ENCODE data around the gene UBE4B.
"Not testable (repeated sequence)": the region's sequence is repeated elsewhere in the genome, so short reads cannot be mapped to it uniquely, and the experiment has no call there.

The UBE4B gene

DNA sequence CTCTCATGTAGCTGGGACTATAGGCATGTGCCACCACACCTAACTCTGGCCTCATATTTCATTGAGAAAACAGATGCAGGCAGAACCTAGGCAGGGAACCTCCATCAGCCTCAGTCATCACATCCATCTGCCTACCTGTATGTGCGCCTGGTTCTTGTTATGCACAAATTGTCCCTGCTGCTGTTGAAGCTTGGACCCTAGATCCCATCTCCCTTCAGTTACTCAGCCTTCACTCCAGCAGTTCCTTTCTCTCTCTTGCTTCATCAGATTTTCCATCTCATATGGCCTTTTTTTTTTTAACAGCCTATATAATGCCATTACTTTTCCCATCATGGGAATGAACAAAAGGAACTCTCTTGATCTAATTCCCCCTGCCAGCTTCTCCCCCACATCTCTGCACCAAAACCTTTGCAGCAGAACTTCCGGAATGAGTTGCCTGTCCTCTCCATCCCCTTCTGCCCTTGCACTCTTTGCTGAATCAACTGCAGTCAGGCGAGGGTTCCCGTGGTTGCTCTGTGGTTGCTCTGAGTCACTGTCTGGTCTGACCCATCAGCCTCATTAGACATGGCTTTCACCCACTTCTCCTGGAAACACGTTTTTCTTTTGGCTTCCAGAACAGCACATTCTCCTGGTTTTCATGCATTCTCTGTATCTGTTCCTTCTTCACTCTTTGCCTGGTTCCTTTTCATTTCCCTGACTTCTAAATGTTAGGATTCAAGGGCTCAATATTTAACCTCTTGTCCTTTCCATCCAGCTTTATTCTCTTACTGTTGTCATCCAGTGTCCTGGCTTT is 41.5 kb downstream of the UBE4B start:
- FAIRE-seq: no peak

DNA sequence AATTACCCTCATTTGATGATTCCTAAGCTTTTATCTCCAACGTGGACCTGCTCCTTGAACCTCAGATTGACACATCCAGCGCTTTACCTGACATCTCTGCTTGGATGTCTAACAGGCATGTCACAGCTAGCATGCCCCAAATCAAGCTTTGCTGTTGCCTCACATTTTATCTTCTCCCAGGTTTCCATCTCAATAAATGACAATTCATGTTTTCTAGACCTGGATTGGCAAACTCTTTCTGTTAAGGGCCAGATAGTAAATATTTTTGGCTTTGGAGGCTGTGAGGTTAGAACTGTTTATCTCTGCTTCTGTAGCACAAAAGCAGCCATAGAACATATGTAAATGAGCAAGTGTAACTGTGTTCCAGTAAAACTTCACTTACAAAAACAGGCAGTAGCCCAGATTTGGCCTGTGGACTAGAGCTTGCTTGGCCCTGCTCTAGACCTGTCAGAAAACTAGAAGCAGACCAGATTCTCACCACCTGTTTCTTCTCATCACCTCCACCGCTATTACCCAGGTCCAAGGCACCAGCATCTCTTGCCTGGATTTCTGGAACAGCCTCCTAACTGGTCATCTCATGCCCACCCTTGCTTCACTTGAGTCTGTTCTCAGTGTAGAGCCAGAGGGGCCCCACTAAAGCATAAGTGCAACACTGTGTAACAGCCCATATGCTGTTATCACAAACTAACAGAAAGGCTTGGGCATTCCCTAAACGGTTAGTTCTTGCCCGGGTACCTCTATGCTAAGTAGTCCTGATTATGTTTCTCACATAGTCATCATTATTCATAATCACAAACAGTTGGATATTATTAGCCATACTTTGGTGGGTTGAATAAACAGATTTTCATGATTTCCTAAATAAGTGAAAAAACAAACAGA is 42.3 kb downstream of the UBE4B start:
- FAIRE-seq: no peak

DNA sequence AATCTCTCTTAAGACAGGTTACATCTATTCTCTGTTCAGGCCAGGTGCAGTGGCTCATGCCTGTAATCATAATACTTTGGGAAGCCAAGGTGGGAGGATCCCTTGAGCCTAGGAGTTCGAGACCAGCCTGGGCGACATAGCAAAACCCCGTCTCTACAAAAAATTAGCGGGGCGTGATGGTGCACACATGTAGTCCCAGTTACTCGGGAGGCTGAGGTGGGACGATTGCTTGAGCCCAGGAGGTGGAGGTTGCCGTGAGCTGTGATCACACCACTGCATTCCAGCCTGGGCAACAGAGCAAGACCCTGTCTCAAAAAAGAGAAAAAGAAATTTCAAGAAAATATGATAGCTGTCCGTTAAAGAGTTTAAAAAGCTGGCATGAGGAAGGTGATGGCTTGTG is 43.0 kb downstream of the UBE4B start:
- no peak for FAIRE-seq

DNA sequence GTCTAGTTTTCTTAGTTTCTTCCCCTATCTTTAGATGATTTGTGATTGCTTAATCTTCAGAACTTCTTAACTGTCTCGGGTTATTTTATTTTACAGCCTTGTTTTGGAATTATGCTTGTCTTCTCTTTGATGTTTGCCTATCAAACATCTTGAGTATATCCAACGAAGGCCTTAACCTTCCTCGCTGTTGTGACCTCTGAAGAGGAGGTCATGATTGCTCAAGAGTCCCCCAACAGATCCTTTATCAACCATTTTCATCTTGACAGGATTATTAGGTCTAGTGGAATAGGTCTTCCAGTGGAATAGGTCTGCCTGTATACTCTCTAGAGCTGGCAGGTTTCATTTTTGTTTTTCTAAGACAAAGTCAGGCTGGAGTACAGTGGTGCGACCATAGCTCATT is 45.7 kb downstream of the UBE4B start:
- FAIRE-seq: no peak

DNA sequence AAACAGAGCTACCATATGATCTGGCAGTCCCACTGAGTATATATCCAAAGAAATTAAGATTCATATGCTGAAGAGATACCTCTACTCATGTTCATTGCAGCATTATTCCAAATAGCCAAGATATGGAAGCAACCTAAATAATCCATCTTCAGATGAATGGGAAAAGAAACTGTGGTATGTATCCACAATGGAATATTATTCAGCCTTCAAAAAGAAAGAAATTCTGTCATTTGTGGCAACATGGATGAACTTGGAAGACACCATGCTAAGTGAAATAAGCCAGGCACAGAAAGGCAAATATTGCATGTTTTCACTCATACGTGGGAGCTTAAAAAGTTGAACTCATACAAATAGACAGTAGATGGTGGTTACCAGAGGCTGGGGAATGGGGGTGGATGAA is 47.8 kb downstream of the UBE4B start:
- no peak for FAIRE-seq

DNA sequence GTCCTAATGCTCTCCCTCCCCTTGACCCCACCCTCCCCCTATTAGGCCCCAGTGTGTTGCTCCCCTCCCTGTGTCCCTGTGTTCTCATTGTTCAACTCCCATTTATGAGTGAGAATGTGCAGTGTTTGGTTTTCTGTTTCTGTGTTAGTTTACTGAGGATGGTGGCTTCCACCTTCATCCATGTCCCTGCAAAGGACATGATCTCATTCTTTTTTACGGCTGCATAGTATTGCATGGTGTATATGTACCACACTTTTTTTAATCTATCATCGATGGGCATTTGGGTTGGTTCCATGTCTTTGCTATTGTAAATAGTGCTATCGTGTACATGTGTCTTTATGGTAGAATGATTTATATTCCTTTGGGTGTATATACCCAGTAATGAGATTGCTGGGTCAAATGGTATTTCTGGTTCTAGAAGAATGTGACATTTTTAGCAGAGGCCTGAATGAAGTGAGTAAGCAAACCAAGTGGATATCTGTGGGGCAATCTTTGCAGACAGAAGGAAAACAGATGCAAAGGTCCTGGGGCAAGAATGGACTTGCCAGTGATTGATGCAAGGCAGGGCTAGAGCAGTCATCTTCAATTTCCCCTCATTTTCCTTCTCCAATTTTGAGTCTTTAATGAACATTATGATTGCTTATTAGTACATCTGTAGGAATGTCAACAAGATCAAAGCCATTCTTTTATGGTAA is 50.2 kb downstream of the UBE4B start:
- FAIRE-seq: no peak

DNA sequence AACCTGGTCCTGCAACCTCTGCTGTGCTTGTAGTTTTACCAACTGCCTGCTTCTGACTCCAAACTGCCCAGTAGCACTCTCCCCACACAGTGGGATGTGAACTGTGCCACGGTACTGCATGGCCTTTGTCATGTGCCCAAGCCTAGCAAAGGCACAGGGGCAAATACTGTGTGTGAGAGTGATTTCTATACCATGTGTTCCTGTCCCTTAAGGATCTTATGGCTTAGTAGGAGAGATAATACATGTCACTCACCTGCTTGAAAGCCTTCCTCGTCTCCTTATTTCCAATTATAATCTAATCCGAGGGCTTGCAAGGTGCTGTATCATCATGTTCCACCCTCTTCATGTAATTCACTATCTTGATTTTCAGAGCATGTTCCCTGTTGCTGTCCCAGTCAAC is 51.3 kb downstream of the UBE4B start:
- no peak for FAIRE-seq

DNA sequence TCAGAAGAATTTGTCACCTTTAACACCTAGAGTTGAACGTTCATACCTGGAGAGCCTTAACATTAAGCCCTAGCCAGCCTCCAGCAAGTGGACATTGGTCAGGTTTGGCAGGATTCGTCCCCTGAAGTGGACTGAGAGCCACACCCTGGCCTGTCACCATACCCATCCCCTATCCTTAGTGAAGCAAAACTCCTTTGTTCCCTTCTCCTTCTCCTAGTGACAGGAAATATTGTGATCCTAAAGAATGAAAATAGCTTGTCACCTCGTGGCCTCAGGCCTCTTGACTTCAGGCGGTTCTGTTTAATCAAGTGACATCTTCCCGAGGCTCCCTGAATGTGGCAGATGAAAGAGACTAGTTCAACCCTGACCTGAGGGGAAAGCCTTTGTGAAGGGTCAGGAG is 52.3 kb downstream of the UBE4B start:
- FAIRE-seq: no peak

DNA sequence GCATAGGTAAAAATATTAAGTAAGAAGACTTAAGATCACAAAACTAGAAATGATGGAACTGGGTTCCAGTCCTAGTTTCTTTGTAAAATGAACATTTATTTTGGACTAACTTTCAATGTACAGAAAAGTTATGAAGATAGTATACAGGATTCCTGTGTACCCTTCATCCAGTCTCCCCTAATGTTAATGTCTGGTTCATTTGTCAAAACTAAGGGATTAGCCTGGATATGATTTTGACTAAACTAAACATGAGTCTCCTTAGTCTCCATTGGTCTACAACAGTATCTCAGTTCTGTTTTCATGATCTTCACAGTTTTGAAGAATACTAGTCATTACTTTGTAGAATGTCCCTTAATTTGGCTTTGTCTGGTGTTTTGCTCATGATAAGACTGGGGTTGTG is 54.5 kb downstream of the UBE4B start:
- no peak for FAIRE-seq

DNA sequence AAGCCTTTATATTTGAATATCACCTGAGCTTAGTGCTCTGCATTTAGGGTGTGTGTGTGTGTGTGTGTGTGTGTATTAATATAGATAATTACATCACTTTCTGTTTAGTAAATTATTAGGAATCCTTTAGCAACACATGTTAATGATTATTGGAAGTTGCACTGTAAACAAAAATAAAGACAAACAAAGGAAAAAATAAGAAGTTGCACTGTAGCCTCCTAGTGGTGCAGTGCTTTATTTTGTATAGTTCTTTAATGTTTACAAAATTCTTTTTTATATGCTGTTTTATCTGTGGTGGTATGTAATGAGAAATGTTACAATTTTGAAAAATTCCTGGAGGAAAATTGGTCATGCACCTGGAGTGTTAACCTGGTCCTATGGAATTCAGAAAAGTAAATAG is 69.2 kb downstream of the UBE4B start:
- no peak for FAIRE-seq

DNA sequence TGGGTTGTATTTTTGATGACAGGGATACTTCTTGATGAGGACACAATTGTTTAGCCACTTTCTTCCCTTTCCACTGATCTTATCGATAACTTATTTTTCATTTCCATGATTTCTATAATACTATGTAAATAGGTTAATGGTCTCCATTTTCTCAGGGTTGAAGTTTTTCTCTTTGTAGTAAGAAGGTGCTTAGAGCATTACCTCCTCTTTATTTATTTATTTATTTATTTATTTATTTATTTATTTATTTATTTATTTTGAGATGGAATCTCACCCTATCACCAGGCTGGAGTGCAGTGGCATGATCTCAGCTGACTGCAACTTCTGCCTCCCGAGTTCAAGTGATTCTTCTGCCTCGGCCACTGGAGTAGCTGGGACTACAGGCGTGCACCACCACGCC is 70.4 kb downstream of the UBE4B start:
- FAIRE-seq: no peak

DNA sequence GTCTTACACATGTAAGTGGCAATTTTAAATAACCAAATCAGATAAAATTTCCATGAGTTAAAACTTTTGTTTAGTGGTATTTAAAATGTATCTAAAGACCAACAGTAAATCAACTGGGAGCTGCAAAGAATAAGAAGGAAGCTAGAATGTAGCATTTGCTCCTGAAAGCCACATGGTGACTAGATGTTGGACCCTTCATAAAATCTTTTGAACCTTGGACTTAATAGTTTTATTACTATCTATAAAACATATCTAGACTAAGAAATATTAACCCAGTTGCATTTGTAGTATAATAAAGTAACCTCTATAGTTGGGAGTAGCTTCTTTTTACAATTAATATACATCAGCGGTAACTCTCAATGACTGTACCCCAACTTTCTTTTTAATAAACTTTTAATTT is 72.1 kb downstream of the UBE4B start:
- peak; percentile 53 for FAIRE-seq

DNA sequence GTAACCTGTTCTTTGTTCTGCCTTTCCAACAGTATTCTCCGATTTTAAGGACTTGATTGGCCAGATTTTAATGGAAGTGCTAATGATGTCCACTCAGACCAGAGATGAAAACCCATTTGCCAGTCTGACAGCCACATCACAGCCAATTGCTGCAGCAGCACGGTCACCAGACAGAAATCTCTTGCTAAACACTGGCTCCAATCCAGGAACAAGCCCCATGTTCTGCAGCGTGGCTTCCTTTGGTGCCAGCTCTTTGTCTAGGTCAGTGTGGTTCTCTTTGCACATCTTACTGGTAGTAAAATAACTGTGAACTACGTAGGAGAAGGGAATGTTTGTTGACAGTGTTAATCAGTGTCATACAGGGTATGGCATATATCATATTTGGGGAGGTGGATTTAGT is 72.7 kb downstream of the UBE4B start:
- no peak for FAIRE-seq

DNA sequence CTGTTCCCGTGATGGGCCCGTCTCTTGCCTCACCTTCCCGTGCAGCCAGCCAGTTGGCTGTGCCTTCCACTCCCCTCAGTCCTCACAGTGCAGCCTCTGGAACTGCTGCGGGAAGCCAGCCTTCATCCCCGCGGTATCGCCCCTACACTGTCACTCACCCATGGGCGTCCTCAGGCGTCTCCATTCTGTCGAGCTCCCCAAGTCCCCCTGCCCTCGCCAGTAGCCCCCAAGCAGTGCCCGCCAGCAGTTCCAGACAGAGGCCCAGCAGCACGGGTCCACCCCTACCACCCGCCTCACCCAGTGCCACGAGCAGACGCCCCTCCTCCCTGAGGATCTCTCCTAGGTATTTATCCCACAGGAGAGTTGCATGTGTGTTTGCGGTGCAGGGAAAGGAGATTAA is 73.5 kb downstream of the UBE4B start:
- FAIRE-seq: no peak

DNA sequence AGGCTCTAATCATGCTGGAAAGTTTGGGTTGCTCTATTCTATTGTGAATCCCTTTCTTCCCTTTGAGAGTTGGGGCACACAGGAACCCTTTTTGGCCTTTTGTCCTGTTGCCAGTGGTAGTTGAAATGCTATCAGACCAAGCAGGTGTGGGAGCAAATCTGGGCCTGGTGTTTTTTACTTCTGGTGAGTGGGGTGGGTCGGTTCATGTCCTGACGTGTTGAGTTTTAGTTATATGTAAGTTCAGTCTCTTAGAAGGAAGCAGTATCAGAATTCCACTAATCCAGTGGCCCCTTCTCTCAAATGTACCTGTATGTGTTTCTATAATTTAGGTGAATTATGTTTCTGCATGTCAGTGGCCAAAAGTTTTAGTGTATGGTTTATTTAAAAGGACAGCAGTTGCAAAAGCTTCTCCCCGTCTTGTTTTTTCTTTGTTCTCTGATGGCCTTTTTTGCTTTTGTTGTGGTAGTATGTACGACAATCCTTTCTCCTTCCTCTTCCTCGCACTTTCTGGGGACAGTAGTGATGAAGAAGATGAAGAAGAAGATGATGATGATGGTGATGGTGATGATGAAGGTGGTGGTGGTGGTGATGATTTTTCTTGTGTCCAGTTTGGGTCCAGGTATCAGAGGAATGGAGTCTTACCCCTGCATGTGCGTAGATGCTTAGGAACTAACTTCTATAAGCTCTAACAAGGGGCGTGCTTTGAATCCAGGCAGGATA is 74.2 kb downstream of the UBE4B start:
- no peak for FAIRE-seq

DNA sequence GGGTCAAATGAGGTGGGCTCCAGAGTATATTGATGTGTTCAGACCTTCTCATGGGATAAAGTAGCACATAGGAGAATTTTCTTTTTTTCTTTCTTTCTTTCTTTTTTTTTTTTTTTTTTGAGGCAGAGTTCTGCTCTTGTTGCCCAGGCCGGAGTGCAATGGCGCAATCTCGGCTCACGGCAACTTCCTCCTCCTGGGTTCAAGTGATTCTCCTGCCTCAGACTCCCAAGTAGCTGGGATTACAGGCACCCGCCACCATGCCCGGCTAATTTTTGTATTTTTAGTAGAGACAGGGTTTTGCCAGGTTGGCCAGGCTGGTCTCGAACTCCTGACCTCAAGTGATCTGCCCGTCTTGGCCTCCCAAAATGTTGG is 74.7 kb downstream of the UBE4B start:
- not testable (repeated sequence) for FAIRE-seq

DNA sequence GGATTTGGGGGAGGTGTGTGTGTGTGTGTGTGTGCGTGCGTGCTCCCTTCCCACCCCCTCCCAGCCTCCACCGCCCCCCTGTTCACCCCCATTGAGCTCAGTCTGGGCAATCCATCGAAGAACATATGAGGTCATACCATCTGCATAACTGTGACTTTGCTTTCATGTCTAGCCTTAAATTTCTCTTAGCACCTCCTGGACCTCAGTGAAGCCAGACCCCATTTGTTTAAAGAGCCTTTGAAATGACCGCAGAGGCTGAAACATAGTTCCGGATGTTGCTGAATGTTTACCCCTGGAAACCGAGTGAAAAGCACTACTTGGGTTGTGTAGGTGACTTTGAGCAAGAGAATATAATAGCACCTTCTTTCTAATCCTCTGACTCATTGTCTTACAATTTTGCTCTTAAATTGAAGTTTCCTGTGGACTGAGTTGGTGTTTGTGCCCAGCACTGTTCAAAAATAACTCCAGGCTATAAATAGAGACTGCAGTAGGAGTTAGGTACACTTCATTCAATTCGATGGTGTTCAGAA is 75.4 kb downstream of the UBE4B start:
- no peak for FAIRE-seq

DNA sequence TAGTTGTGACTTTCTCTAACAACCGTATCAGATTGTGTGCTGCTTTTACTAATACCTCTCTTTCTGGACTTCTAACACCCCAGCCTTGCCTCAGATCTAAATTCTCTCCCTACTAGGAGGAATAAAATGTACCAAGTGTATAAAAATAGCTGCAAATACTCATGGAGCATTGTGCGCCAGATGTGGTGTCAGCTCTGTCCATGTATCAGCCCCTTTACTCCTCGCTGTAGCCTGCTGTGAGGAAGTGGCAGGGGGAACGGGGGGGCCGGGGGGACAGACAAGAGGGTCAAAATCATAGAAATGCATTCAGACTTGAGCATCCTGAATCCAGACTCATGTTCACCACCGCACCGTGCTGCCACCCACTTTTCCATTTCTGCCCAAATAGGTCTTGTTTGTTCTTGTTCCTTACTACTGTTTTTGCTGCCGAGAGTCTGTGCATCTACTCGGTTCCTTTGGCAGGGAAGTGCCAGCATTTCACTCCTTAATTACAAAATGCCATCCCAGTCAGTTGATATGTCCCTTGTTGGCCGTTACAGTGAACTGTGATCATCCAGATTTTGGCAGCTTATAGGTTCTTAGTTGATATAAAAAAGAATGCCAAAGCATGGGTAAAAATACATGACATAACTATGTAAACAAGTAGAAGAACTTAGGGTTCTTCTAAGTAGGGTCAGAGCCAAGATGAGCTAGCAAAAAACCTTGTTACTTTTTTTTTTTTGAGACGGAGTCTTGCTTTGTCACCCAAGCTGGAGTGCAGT is 76.4 kb downstream of the UBE4B start:
- no peak for FAIRE-seq

DNA sequence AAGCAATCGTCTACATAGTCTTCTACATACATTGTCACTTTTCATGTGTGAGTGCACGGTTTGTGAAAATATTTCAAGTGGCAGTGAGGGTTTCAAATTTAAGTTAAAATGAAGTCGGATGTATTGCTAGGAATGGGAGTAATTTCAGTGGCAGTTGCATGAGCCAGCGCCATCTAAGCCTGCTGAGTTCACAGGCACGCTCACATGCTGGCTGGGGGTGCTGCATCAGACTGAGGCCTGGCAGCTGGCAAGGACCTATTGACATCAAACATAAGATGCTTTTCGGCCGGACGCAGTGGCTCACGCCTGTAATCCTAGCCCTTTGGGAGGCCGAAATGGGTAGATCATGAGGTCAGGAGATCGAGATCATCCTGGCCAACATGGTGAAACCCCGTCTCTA is 80.7 kb downstream of the UBE4B start:
- no peak for FAIRE-seq

DNA sequence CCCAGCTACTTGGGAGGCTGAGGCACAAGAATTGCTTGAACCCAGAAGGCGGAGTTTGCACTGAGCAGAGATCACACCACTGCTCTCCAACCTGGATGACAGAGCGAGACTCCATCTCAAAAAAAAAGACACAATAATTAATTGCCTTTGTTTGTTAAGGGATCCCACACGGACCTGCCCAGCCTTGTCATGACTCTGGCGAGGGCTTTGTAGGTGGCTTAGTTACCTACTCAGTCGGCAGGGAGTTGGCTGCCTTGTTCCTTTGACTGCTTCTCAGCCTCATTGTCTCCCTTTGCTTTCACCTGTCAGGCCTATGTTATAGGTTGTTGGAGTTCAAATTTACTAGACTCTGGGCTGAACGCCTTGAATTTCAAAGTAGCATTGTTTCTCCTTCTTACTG is 82.0 kb downstream of the UBE4B start:
- no peak for FAIRE-seq

DNA sequence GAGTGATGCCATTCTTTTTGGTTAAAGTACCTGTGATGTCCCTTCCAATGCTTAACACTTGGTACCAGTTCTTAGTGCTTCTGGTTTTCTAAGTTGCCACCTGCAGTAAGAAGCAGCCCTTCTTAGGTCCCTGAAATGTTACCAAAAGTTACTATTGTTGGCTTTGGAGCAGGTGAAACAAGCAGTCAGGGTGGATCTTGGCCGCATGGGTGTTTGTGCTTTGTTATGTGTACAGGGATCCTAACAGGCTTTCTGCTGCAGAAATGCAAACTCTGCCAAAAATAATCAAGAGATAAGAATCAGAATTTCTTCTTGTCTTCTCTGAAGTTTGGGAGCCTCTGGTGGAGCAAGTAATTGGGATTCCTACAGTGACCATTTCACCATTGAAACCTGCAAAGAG is 84.4 kb downstream of the UBE4B start:
- no peak for FAIRE-seq

DNA sequence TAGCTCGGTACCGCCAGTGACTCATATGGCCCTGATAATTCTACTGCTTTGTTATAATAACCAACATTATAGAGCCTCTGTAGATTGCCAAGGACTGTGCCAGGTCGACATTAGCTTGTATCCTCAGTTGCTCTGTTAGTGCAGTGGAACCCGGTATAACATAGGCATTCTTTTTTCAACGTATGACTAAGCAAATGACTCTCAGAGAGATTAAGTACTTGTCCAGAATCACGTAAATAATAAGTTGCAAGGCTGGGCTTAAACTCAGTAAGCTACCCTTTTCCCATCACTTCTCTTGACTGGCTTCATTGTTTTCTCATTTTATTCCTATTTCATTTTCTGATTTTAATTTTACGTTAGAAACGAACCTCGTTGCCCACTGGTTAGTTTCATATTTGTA is 85.1 kb downstream of the UBE4B start:
- FAIRE-seq: no peak

Data from colon (tissue), 2 donors.